Skin epidermis (tissue), 12 donors: ENCODE measurements around the gene KRTAP27-1.

Experiments
- H3K27ac ChIP-seq, 21 experiments: fragments of 200-600 bp; sonication (generic) in 11 of 21; one replicate each; pipeline ENCODE4 v1.5.0; 2020; ENCODE audit warnings: mild to moderate bottlenecking in 3 of 21, inconsistent platforms in 2 of 21, moderate library complexity in 2 of 21
- H3K4me3 ChIP-seq, 7 experiments: fragments of 200-600 bp; sonication (generic) in 2 of 7; one replicate each; pipeline ENCODE4 v1.5.0; 2020; ENCODE audit warnings: inconsistent platforms in 2 of 7, mild to moderate bottlenecking in 2 of 7, moderate library complexity in 1 of 7

KRTAP27-1 gene

DNA sequence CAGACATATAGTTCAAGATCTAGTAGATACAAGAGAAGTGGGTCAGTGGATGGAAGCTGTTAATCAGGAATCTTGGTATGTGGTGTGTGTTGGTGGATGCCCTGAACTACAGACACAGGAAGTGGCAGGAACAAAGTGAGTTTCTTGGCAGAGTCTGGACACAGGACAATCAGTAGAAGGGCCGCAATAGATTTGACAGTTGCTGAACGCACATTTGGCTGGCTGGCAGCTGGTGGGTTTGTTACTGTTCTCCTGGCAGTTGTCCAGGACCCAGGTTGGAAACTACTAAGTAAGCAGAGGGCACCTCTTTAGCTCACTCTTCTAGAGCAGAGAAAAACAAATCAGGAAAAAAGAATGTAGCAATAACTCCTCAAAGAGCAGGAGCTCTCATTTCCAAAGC is 30.6 kb downstream of the KRTAP27-1 start:
- Histone ChIP-seq H3K4me3 (no peak overlapping the region), H3K27ac (no peak overlapping the region)

- no peak overlapping the region for H3K4me3 ChIP-seq
Observed at GRCh38 chr21:30305136-30305535, 32.4 kb downstream of the KRTAP27-1 start.

DNA sequence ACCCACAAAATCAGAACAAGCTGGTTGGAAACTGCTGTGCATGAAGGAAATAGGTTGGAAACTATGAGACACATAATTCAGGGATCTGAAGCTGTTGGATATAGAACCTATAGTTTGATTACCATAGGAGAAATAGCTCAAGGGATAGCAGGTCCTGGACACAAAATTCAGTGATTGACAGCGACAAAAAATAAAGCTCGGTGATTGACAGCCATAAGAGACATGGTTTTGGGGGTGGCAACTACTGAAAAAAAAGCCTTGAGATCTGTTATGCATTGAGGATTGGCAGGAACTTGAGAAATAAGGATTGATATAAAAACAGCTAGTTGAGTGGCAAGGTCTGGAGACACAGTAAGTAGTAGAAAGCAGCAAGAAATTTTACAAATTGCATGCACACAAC is 48.3 kb downstream of the KRTAP27-1 start, which contains the start of gene KRTAP25-1:
Gene KRTAP25-1, minus strand, starts transcription at position 300 of the 400 bp plus-strand sequence. Its CDS starts 24 bp downstream, at position 276.
- Histone ChIP-seq H3K4me3 (no peak within 1 kb of the TSS), H3K27ac (no peak within 1 kb of the TSS)

More at GRCh38 chr21:30305136-30305535, 32.4 kb downstream of the KRTAP27-1 start:
- H3K27ac ChIP-seq, result no peak overlapping the region
